GM18873 (cell line): ENCODE data around the gene PSMG4.

ENCODE experiments used
- ATAC-seq: cut with Tn5 transposase; IDR thresholded peaks from one replicate; pipeline ENCODE4 v1.9.1; 2021; ENCODE audit warnings: mild to moderate bottlenecking, moderate library complexity, moderate number of reproducible peaks; ENCODE audit not compliant: unreplicated experiment, low FRiP score

PSMG4 gene

DNA sequence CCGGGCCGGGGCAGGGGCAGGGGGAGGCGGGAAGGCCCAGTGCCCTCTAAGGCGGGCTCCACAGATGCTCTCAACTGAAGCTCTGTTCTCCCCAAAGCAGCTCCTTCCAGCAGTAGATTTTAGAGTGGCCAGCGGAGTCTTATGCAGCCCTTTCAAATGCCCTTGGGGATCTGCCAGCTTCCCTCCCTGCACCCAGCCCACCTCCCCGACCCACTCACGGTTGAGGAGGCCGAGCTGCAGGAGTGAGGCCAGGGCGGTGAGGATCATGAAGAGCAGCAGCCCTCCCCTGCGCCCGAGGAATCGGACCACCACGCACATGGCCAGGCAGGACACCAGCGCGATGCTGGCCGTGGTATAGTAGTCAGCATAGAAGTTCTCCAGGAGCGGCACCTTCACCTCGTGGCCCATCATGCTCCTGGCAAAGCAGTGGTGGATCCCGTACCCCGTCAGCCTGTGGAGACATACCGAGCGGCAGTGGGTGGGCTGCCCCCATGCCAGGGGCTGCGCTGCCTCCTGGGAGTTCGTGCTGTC is 28.0 kb downstream of the PSMG4 start:
- no peak for ATAC-seq

DNA sequence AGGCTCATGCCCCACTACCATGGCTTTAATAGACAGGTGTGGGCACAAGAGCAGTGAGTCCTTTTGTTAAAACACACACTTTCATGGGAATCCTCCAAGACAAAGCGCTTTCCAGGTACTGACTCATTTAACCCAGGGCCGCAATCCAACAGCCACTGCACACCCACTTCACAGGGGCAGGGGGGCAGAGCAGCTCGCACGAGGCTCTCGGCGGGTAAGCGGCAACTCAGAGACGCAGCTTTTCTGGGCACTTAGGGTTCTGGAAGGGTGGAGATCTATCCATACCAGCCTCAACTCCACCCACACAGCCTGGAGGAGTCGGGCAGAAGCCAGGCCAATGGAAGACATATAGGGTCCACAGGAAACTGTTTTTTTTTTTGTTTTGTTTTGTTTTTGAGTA is 28.6 kb downstream of the PSMG4 start:
- ATAC-seq, result no peak

DNA sequence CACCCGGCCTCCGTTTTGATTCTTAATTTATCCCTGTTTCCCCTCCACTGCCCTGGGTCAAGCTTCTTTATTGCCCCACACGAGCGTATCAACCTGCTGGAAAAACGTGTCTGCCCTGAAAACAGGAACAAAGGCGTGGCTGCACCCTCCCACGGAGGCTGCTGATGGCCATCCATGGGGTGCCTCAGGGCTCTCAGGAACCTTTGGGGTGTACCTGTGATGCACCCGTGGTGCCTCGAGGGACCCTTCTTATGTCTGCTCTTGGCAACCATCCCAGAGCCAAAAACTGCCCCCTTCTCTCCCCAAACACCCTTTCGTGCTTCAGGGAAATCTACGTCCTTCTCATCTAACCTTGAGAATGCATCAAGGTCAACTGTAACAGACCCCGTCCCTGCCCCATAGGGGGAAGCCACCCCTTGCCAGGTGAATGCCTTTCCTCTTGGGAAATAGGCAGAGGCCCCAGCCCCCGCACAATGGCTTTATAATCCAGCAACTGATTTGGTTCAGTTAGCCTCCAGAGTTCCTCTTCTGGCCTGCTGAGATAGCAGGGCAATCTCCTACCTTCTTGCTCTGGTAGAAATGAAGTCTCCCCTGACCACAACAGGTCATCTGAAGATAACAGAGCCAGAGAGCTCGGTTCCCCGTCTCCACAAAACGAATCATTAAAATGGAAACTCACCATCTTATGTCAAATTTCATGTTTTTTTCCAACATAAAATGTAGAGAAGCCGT is 29.4 kb downstream of the PSMG4 start:
- no peak for ATAC-seq

DNA sequence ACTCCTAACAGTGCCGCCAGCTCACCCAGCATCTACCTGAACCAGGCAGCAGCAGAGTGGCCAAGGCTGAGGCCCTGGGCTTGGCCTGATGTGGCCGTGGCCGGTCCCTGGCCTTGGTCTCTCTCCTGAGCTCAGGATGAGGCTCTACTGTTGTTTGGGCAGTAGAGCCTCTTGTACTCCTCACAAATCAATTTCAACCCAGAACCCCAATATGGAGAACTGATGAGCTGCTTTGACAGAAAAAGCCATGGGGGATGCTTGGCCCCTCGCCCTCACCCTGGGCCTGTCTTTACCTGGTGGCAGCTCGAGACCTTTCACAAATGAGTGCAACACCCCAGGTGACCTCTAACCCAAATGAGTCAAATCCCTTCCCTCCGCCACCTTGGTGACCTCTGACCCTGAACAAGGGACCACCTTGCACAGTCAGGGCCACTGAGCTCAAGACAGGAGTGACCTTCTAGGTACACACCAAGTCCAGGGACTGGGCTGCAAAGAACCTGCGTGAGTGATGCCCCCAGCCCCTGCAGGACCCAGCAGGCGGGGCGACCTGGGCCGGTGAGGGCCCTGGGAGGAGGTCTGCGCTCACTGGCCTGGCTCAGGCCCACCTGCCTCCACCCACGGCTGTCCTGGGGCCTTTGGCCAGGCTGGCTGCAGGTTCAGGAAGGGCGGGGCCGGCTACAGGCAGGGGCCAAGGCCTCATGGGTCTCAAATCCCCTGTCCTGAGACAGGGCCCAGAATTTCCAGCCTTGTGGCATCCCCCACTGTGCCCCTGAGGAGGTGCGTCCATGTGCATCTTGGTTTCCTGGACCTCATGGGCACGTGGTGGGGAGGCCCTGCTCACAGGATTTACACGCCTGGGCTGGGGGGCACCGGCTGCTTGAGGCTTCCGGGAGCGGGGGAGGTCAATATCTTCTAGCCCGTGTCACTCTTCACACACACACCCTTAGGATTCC is 30.2 kb downstream of the PSMG4 start:
- ATAC-seq, result no peak

DNA sequence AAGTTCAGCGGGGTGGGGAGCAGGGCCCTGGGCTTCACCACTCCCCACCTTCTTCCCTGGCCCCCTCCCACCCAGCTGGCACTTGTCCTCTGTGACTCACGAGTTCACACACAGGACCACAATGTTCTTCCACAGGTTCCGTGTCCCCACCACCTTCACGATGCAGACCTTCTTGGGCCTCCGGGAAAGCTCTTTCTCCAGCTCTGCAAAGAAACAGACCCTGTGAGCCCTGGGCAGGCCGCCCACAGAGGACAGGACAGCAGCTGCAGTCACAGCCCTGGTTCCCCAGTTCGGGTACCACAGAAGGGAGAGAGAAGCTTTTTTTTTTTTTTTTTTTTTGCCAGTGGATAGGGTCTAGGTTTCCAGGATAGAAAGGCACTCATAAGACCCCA is 30.9 kb downstream of the PSMG4 start:
- ATAC-seq, result no peak

DNA sequence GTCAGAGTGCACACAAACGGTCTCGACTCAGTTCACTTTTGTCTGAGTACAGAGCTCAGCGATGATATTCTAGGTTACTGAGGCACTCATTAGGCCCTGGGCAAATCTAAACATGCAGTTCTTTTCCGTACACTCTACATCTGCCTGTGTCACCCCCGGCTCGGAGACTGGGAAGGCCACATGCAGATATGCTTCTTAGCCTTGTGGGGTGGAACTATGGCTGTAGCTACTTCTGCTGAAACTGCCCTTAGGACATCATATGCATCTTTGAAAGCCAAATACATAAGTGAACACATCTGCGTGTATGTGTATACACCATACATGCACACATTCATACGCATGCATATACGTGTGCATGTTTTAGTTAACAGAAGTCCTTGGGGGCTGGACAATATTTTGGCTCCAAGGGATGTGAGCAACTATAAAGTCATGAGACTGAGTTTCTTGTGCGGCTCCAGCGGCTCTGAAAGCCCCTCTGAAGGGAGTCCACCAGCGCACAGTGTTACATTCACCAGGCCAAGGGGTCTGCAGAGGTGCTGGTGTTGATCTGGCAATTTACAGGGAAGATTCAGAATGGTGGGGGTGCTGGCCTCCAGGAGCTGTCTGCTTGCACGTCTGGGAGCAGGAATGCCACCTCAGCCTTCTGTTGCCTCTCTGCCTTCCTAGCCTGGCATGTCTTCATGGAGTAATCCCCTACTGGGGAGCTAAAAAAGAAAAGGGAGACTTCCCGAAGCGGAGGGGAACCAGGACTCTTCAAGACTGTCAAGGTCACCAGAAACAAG is 31.6 kb downstream of the PSMG4 start:
- ATAC-seq, result no peak

DNA sequence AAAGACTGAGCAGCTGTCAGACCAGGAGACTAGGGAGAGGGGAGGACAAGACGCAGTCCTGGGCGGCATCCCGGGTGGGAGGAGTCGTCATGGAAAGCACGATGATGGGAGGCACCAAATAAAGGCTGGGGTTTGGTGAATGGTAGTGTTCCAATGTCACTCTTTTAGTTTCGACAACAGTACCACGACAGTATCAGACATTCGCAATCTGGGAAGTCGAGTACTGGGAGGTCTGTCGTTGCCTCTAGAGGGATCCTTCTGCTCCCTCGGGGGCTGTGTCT is 32.1 kb downstream of the PSMG4 start:
- ATAC-seq, result no peak

DNA sequence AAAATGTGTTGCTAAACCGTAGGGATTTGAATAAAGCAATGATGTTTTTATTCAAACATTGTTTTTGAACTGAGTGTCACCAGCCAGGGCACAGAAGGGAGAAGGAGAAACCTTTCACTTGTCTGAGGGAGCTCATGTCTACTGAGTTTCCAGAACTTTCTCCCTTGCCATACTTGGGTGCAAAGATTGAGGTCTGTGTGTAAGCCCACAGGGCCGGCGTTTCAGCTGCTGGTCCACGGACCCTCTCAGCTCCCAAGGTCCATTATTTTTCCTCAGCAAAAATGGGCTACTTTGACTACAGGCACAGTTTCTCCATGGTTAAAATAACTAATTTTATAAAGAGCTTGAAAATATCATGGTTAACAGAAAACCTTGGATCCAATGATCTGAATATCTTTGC is 32.6 kb downstream of the PSMG4 start:
- no peak for ATAC-seq

DNA sequence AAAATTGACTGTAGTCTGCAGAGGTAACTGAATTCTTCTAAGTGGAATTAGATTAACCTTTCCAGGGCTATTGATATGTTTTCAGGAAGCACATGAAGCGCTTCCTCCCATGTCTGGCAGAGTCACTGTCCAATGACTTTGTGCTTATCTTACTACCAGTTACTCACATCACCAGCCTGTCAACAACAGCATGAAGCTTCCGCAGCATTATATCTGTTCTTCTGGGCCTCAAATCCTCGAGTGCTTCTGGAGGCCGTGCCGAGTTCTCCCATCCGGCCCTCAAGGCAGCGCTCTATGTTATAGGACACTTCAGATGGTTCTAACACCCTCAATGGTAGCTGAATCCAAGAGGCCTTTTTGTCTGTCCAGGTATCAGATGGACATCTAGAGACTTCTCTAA is 33.2 kb downstream of the PSMG4 start:
- ATAC-seq, result no peak

DNA sequence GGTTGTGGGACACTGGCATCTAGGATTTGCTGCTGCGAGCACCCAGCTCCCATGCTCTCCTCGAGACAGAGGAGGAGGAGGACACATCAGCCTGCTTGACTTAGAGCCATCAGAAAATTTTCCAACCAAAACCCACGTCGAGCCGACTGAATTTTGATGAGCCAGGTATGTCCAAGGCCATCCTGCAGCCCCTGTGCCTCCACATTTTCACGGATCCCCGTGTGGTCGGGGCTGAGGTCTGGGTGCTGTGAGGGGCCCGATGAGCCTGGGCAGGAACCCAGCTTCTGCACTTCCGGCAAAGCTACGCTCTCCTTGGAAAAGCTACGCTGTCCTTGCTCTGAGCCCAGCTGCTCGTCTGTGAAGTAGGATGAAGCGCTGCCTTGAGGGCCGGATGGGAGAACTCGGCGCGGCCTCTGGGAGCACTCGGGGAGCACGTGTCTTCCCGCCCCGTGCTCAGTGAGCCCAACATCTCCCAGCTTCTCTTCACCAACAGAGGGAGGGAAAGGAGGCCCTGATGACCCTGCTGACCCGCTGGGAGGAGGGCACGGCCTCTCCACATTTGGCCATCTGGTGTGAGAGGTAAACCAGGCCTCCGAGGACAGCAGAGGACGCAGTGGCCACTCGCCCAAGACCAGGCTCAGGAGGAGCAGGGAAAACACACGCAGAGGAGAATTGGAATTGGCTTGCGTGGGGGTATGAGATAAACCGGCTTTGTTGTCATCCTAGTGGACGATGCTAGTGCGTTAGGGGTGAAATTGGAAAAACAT is 33.9 kb downstream of the PSMG4 start:
- ATAC-seq, result no peak

DNA sequence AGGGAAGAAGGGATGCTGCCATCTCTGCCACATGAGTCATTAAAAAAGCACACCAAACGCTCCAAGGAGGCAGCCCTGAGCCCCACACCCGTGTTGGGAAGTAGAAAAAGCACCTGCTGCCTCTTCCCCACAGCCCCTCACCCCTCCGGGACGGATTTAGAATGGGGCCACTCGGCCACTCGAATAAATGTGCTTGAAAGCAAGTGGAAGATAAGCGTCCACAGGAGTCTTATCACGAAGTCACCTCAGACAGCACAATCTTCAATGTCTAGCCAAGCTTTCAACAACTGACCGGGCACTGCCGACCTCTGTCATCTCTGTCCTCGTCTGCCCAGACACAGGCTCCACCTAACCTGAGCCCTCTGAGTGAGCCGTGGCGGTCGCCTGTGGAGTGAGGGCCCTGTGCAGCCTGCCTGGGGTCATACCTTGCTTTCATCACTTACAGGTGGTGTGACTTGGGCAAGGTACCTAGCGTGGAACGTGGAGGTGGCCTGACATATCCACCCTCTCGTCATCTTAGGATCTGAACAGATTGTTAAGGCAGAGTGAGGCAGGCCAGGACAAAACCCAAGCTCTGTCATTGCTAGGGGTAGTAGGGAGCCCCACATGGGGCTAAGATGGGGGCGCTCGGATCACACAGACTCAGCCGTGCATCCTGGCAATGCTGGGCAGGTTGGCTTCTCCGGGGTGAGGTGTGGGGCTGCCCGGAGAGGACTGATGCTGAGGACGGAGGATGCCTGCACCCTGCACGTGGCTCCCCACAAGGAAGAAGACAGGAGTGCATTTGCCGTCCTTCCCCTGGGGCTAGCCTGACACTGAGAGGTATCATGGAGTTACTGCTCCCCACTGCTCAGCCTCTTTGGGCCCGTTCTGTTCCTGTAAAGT is 34.8 kb downstream of the PSMG4 start:
- ATAC-seq, result no peak

DNA sequence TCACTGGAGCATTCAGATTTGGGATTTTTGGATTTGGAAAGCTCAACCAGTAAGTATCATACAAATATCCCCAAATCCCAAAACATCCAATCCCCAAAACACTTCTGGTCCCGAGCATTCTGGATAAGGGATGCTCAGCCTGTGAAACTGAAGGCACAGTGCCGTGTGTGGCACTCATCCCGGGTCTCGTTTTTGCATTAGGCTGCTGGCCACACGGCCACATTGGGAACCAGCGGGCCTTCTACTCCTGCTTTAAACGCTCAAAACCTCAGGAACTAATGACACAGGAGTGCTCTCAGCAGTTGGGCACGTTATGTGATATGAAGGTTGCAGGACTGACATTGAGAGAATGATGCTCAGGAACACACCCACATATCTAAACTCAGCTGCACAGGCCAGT is 35.6 kb downstream of the PSMG4 start:
- no peak for ATAC-seq

DNA sequence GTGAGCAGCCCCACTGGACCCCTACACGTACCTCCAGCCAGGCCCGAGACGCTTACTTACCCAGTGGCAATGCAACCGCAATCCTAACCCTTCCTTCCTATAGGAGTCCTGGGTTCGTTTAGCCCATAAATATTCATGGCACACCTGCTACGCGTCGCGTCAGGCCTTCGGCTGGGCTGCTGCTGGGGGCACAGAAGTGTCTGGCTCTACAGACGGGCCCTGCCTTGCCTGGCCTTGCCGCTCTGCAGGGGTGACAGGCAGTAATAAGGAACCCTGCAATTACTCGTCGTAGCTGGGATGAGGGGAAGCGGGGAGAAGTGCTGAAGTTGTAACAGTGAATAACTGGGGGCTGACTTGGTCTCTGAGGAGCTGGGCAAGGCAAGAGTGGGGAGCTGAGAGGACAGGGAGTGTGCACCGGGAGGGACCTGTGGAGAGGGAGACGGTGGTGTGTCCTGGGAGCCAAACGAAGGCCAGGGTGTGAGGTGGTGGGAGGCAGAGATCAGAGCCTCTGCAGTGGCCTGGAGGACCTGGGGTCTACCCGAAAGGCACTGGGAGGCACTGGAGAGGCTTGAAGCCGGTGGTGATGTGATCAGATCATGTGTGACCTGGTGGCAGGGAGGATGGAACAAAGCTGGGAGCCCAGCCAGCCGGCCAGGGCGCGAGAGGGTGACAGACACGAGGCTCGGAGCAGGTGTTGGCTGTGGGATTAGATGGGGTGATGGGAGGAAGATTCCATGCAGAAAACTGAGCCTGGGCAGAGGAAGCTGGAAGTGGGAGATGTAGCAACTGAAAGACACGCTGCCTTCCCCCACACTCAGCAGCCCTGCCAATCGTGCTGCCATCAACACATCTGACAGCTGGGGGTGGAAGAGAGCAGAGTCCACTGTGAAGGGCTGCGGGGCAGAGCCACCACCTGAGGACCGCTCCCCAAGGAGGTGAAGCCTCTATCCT is 36.4 kb downstream of the PSMG4 start:
- no peak for ATAC-seq

DNA sequence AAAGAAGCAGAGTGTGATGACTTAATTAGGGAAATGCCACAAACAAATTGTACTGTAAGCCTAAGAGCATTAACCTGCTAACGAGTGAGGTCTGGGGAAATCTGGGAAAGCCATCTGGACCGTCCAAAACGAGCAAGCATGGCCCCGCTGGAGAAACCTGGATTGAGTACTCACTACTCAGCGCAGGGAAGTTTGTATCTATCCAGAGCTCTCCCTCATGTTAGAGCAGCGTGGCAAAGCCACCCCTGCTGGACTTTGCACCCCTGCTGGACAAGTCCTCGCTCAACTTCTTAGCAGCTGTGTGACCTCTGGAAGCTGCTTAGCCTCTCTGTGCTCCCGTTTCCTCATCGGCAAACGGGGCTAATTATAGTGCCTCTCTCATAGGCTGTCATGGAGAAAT is 37.3 kb downstream of the PSMG4 start:
- ATAC-seq, result no peak

DNA sequence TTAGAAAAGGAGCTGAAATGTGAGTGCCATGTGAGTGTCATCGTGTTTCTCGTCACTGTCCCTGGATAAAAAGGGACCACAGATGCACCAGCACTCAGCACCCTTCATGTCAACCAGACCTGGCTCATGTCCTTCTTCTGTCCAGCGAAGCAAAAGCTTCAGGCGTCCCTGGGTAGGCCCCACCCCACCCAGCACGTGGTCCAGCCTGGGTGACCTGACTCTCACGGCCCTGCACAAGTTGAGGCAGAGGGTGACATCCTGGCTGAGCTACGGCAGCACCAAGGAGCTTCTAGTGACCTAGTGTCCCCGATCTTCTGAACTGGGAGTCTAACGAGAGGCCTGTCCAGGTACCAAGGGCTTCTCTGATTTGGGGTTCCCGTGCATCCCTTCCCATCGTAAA is 37.8 kb downstream of the PSMG4 start:
- ATAC-seq, result no peak

DNA sequence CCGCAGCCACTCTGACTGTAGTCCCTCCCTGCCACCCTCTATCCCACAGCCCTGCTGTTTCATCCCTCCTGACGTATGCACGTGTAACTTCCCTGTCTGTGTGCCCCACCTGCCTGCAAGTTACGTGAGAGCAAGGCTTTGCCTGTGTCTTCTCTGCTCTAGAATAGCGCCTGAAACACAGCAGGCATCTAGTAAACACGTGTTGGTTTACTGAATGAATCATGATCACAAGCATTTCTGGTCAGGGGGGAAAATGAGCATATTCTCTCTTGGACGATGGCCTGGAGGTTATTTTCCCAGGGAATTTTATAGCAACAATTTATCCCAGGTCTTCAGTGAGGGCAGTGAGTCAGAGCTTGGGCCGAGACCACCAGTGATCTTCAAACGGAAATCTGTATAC is 38.3 kb downstream of the PSMG4 start:
- no peak for ATAC-seq

DNA sequence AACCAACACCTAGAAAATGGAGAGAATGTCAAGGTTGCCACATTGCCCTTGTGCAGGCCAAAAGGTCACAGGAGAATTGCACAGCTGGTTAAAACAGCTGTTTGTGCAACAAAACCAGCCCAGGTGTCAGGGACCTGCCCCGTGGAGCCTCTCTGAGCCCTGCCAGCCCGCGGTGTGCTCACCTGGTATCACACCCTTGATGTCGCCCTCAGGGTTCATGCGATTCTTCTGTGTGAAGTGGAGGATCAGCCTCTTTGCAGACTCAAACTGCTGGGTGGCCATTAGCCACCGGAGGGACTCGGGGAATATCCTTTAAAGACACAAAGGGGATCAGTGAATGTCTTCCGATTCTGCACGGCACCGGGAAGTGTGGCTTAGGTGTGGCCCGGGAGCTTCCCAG is 39.2 kb downstream of the PSMG4 start:
- no peak for ATAC-seq

DNA sequence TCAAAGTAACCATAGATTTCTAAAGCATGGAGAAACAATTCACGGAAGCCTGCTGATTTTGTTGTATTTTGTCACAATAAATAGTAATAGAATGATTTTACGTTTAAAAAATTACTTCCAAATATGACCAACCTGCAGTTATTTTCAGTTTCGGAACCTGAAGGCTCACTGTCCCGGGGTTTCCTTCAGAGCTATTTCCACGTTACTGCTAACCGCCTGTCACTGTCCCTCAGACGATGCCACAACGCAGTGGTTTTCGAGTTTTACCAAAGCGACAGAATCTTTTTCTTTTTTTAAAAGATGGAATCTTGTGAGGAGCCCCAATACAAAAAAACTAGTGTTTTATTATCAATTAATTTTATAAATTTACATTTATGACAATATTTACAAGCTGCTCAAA is 40.5 kb downstream of the PSMG4 start:
- no peak for ATAC-seq
